Fibroblast of lung (primary cell): ENCODE data around the gene NKG7. TPM values are rescaled to one million over a fixed set of nuclear protein-coding genes. Genes with fewer than 3 reads are reported as not detected.

Source experiments
- DNase-seq, 2 donors: peaks; one replicate each; pipeline versions ENCODE4 v3.0.0 to v3.0.0-alpha.2; 2010; ENCODE audit warnings: low read depth in 2 of 2
- H2AFZ ChIP-seq: 2 replicates; pipeline ENCODE4 v1.5.1; 2012; ENCODE audit warnings: low read length, control low read depth, inconsistent platforms
- H3K27ac ChIP-seq: 2 replicates; pipeline ENCODE4 v1.5.1; 2011; ENCODE audit warnings: low read length, control low read depth; ENCODE audit not compliant: insufficient read depth
- H3K27me3 ChIP-seq: 2 replicates; pipeline ENCODE4 v1.5.1; 2011; ENCODE audit warnings: mild to moderate bottlenecking, low read length; ENCODE audit not compliant: control insufficient read depth, insufficient read depth
- H3K36me3 ChIP-seq: 2 replicates; pipeline ENCODE4 v1.5.1; 2011; ENCODE audit warnings: low read length; ENCODE audit not compliant: control insufficient read depth, insufficient read depth
- H3K4me1 ChIP-seq: 2 replicates; pipeline ENCODE4 v1.5.1; 2011; ENCODE audit warnings: low read length; ENCODE audit not compliant: control insufficient read depth, insufficient read depth; ENCODE audit errors: extremely low read depth
- H3K4me2 ChIP-seq: 2 replicates; pipeline ENCODE4 v1.5.1; 2011; ENCODE audit warnings: low read length, control low read depth; ENCODE audit not compliant: insufficient read depth; ENCODE audit errors: extremely low read depth
- H3K4me3 ChIP-seq, 4 experiments: fragments of 200-600 bp in 1 of 4; sonication (generic) in 1 of 4; replicated peaks in 1 of 4; 2 replicates each; pipeline ENCODE4 v1.5.1; 2011 to 2016; ENCODE audit warnings: low read length in 4 of 4, low read depth in 3 of 4, mild to moderate bottlenecking in 3 of 4, control low read depth in 2 of 4, inconsistent platforms in 1 of 4, mixed read lengths in 1 of 4; ENCODE audit not compliant: insufficient read depth in 1 of 4; ENCODE audit errors: control extremely low read depth in 1 of 4
- H3K79me2 ChIP-seq: 2 replicates; pipeline ENCODE4 v1.5.1; 2012; ENCODE audit warnings: mild to moderate bottlenecking, low read length, inconsistent platforms; ENCODE audit not compliant: control insufficient read depth, insufficient read depth
- H3K9ac ChIP-seq: 2 replicates; pipeline ENCODE4 v1.5.1; 2011; ENCODE audit warnings: mild to moderate bottlenecking, low read length, control low read depth; ENCODE audit not compliant: insufficient read depth
- H3K9me3 ChIP-seq: 2 replicates; pipeline ENCODE4 v1.5.1; 2012; ENCODE audit warnings: low read depth, low read length; ENCODE audit not compliant: control insufficient read depth, insufficient read depth
- H4K20me1 ChIP-seq: 2 replicates; pipeline ENCODE4 v1.5.1; 2011; ENCODE audit warnings: low read length; ENCODE audit not compliant: control insufficient read depth, insufficient read depth; ENCODE audit errors: extremely low read depth
- EZH2 ChIP-seq: IDR thresholded peaks from 2 replicates; pipeline ENCODE4 v1.5.1; 2012; ENCODE audit warnings: low read length, control low read depth, mild to moderate bottlenecking; ENCODE audit errors: missing control alignments
- polyA plus RNA-seq, 2 donors: library from polyadenylated mRNA; depleted of rRNA in 1 of 2; stranded (reverse) in 1 of 2; unstranded in 1 of 2; fragments of >200 nt; gene quantifications; 2 replicates each; pipeline ENCODE4 v1.2.1, GENCODE V29; 2011 to 2012; ENCODE audit warnings: missing spikeins in 1 of 2
- total RNA-seq: library from RNA; depleted of rRNA; stranded (reverse); fragments of >200 nt; gene quantifications from 2 replicates; pipeline ENCODE4 v1.2.1, GENCODE V29; 2014
- TF ChIP-seq, protein P1 (sequence below), 2 donors: IDR thresholded peaks in 1 of 2; conservative IDR thresholded peaks in 1 of 2; 1 replicate in 1 of 2; 2 replicates in 1 of 2; pipeline ENCODE4 v1.5.1; 2011 to 2012; ENCODE audit warnings: low read length in 2 of 2, control low read depth in 1 of 2, inconsistent platforms in 1 of 2, low read depth in 1 of 2, mild to moderate bottlenecking in 1 of 2

Gene NKG7
- total and polyA plus RNA-seq, 2 donors (not counting 1 experiment from before 2014, with no cell fraction given), result not detected

DNA sequence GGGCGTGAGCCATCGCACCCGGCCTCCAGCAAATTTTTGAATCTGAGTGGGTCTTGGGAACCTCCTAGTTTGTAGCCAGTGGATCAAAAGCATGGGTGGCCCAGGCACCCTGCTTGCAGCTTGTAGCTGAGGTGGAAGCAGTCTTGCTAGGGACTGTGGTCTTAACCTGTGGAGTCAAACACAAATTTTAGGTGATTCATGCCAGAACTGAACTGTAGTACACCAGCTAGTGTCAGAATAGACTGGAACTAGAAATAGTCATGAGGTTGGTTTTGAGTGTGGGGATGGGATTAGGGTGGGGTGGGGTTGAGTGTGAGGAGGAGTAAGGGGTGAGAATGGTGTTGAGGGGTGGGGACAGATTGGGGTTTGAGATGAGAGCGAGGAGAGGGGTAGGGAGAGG is 9.6 kb upstream of the NKG7 start:
- Histone ChIP-seq H4K20me1 (no peaks in the 10 kb centered on the region), H3K4me3 (no peak overlapping the region), H3K4me1 (no peaks in the 10 kb centered on the region), H3K27me3 (no peaks in the 10 kb centered on the region), H3K9ac (no peak overlapping the region), H3K9me3 (no peaks in the 10 kb centered on the region), H3K36me3 (no peaks in the 10 kb centered on the region), H2AFZ (no peak overlapping the region), H3K4me2 (no peak overlapping the region), H3K79me2 (no peaks in the 10 kb centered on the region), H3K27ac (no peak overlapping the region)
- DNase-seq, result no peak
- TF ChIP-seq EZH2, result no peak
- TF ChIP-seq, protein P1, sequence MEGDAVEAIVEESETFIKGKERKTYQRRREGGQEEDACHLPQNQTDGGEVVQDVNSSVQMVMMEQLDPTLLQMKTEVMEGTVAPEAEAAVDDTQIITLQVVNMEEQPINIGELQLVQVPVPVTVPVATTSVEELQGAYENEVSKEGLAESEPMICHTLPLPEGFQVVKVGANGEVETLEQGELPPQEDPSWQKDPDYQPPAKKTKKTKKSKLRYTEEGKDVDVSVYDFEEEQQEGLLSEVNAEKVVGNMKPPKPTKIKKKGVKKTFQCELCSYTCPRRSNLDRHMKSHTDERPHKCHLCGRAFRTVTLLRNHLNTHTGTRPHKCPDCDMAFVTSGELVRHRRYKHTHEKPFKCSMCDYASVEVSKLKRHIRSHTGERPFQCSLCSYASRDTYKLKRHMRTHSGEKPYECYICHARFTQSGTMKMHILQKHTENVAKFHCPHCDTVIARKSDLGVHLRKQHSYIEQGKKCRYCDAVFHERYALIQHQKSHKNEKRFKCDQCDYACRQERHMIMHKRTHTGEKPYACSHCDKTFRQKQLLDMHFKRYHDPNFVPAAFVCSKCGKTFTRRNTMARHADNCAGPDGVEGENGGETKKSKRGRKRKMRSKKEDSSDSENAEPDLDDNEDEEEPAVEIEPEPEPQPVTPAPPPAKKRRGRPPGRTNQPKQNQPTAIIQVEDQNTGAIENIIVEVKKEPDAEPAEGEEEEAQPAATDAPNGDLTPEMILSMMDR (conservative IDR thresholded peaks at IDR 0.05 in 1 of 2, IDR thresholded peaks at IDR 0.05 in 1 of 2; ENCODE audit: low read depth in 1 of 2, low read length in 2 of 2), result no peak

GRCh38 chr19:51380379-51380778 is 7.9 kb upstream of the NKG7 start:
- H3K27ac ChIP-seq, result no peak overlapping the region
- H3K79me2 ChIP-seq, result no peaks in the 10 kb centered on the region
- no peaks in the 10 kb centered on the region for H3K27me3 ChIP-seq
- H3K4me1 ChIP-seq, result no peaks in the 10 kb centered on the region
- no peaks in the 10 kb centered on the region for H3K9me3 ChIP-seq
- H2AFZ ChIP-seq, result no peak overlapping the region
- H4K20me1 ChIP-seq, result no peaks in the 10 kb centered on the region
- H3K4me3 ChIP-seq, result no peak overlapping the region
- no peak for DNase-seq
- no peak overlapping the region for H3K4me2 ChIP-seq
- H3K9ac ChIP-seq, result no peak overlapping the region
- TF ChIP-seq, protein P1 (conservative IDR thresholded peaks at IDR 0.05 in 1 of 2, IDR thresholded peaks at IDR 0.05 in 1 of 2; ENCODE audit: low read depth in 1 of 2, low read length in 2 of 2), result no peak
- TF ChIP-seq EZH2, result no peak
- no peaks in the 10 kb centered on the region for H3K36me3 ChIP-seq

GRCh38 chr19:51377422-51377821 is 5.0 kb upstream of the NKG7 start:
- Histone ChIP-seq H4K20me1 (no peaks in the 10 kb centered on the region), H3K27me3 (no peaks in the 10 kb centered on the region), H3K4me2 (no peak overlapping the region), H3K4me1 (no peaks in the 10 kb centered on the region), H3K27ac (no peak overlapping the region), H3K36me3 (no peaks in the 10 kb centered on the region), H3K9ac (no peak overlapping the region), H3K4me3 (no peak overlapping the region), H3K9me3 (no peaks in the 10 kb centered on the region), H3K79me2 (no peaks in the 10 kb centered on the region), H2AFZ (no peak overlapping the region)
- TF ChIP-seq EZH2, result no peak
- TF ChIP-seq, protein P1 (conservative IDR thresholded peaks at IDR 0.05 in 1 of 2, IDR thresholded peaks at IDR 0.05 in 1 of 2; ENCODE audit: low read depth in 1 of 2, low read length in 2 of 2), result no peak
- DNase-seq, result no peak
